ENCODE data around the gene MICAL3. TPM values are rescaled to one million over a fixed set of nuclear protein-coding genes. Genes with fewer than 3 reads are reported as not detected.
A peak's percentile ranks its signal among the peaks of the same experiment; 100 is the strongest.

MICAL3 gene
- total RNA-seq, 1 donor from 2014 or later, result 54.8 TPM

DNA sequence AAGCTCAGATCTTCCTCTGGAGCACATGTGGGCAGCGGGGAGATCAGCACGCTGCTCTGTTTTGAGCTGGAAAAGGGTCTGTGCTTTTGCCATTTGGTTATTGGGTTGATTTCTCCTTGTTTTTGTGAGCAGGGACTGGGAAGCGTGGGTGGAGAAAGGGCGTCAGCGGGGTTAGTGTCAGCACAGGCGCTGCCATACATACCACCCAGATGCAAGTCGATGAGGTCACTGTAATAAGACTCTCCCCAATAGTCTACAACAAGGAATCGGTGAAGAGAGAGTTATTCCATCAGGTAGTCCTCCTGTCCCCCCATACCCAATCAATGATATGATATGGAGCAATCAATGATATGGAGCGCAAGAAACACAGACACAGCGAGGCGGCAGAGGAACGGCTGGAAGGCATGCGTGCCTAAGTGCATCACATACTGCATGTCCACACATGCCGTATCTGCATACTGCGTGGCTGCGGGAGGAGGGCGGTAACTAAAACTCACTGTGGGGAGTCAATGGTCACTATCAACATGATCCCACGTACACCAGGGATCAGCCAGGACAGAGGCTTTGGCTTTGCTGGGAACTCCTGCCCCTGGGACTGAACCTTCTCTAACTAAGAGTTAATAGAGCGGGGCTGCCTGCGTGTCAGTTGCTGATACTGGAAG lies 220.6 kb downstream of the MICAL3 start:
- peak overlapping the region; percentile 34 for H3K27ac Mint-ChIP-seq
- H3K4me1 Mint-ChIP-seq (ENCODE audit: low read depth), result peaks cover 6% of the 10 kb centered on the region
- H3K36me3 Mint-ChIP-seq (ENCODE audit: insufficient read depth), result peaks cover 3% of the 10 kb centered on the region
- no peaks in the 10 kb centered on the region for H3K27me3 Mint-ChIP-seq
- DNase-seq (ENCODE audit: low spot score, unreplicated experiment), result no peak
- TF ChIP-seq, protein P1, sequence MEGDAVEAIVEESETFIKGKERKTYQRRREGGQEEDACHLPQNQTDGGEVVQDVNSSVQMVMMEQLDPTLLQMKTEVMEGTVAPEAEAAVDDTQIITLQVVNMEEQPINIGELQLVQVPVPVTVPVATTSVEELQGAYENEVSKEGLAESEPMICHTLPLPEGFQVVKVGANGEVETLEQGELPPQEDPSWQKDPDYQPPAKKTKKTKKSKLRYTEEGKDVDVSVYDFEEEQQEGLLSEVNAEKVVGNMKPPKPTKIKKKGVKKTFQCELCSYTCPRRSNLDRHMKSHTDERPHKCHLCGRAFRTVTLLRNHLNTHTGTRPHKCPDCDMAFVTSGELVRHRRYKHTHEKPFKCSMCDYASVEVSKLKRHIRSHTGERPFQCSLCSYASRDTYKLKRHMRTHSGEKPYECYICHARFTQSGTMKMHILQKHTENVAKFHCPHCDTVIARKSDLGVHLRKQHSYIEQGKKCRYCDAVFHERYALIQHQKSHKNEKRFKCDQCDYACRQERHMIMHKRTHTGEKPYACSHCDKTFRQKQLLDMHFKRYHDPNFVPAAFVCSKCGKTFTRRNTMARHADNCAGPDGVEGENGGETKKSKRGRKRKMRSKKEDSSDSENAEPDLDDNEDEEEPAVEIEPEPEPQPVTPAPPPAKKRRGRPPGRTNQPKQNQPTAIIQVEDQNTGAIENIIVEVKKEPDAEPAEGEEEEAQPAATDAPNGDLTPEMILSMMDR (IDR thresholded peaks at IDR 0.05; ENCODE audit: unreplicated experiment), result no peak
- H3K9me3 Mint-ChIP-seq (ENCODE audit: low read depth), result no peaks in the 10 kb centered on the region
- no peak overlapping the region for H3K4me3 Mint-ChIP-seq (ENCODE audit: low read depth)

GRCh38 chr22:17802822-17803221 lies 221.5 kb downstream of the MICAL3 start:
- peaks cover 6% of the 10 kb centered on the region for H3K4me1 Mint-ChIP-seq (ENCODE audit: low read depth)
- H3K4me3 Mint-ChIP-seq (ENCODE audit: low read depth), result no peak overlapping the region
- peaks cover 3% of the 10 kb centered on the region for H3K36me3 Mint-ChIP-seq (ENCODE audit: insufficient read depth)
- TF ChIP-seq, protein P1 (IDR thresholded peaks at IDR 0.05; ENCODE audit: unreplicated experiment), result no peak
- no peaks in the 10 kb centered on the region for H3K27me3 Mint-ChIP-seq
- no peak for DNase-seq (ENCODE audit: low spot score, unreplicated experiment)
- no peaks in the 10 kb centered on the region for H3K9me3 Mint-ChIP-seq (ENCODE audit: low read depth)
- no peak overlapping the region for H3K27ac Mint-ChIP-seq

- no peaks in the 10 kb centered on the region for H3K27me3 Mint-ChIP-seq
These were observed 221.9 kb downstream of the MICAL3 start for GRCh38 chr22:17802411-17802810.

GRCh38 chr22:17797721-17798559 lies 226.4 kb downstream of the MICAL3 start:
- DNase-seq (ENCODE audit: low spot score, unreplicated experiment), result no peak
- Mint-ChIP-seq H3K27me3 (peaks cover 4% of the 10 kb centered on the region), H3K36me3 (ENCODE audit: insufficient read depth) (no peaks in the 10 kb centered on the region), H3K4me3 (ENCODE audit: low read depth) (no peak overlapping the region), H3K27ac (no peak overlapping the region), H3K9me3 (ENCODE audit: low read depth) (no peaks in the 10 kb centered on the region), H3K4me1 (ENCODE audit: low read depth) (peaks cover 14% of the 10 kb centered on the region)
- TF ChIP-seq, protein P1 (IDR thresholded peaks at IDR 0.05; ENCODE audit: unreplicated experiment), result no peak

More at GRCh38 chr22:17802411-17802810, 221.9 kb downstream of the MICAL3 start:
- no peak overlapping the region for H3K4me3 Mint-ChIP-seq (ENCODE audit: low read depth)
- H3K9me3 Mint-ChIP-seq (ENCODE audit: low read depth), result no peaks in the 10 kb centered on the region
- H3K4me1 Mint-ChIP-seq (ENCODE audit: low read depth), result peaks cover 6% of the 10 kb centered on the region
- no peak for DNase-seq (ENCODE audit: low spot score, unreplicated experiment)
- H3K36me3 Mint-ChIP-seq (ENCODE audit: insufficient read depth), result peaks cover 3% of the 10 kb centered on the region
- TF ChIP-seq, protein P1 (IDR thresholded peaks at IDR 0.05; ENCODE audit: unreplicated experiment), result no peak
- no peak overlapping the region for H3K27ac Mint-ChIP-seq

GRCh38 chr22:17796695-17797094 lies 227.7 kb downstream of the MICAL3 start:
- no peaks in the 10 kb centered on the region for H3K36me3 Mint-ChIP-seq (ENCODE audit: insufficient read depth)
- peaks cover 4% of the 10 kb centered on the region for H3K27me3 Mint-ChIP-seq
- TF ChIP-seq, protein P1 (IDR thresholded peaks at IDR 0.05; ENCODE audit: unreplicated experiment), result no peak
- H3K4me3 Mint-ChIP-seq (ENCODE audit: low read depth), result no peak overlapping the region
- H3K27ac Mint-ChIP-seq, result no peak overlapping the region
- H3K4me1 Mint-ChIP-seq (ENCODE audit: low read depth), result peaks cover 16% of the 10 kb centered on the region
- H3K9me3 Mint-ChIP-seq (ENCODE audit: low read depth), result no peaks in the 10 kb centered on the region
- no peak for DNase-seq (ENCODE audit: low spot score, unreplicated experiment)
